IMR-90 (cell line): ENCODE results near the gene PIGZ. TPM values are rescaled to one million over a fixed set of nuclear protein-coding genes. Genes with fewer than 3 reads are reported as not detected.

ENCODE experiments used
- ATAC-seq: fragments of 200-7000 bp; cut with Tn5 transposase; 2 replicates; pipeline ENCODE4 v1.9.1; 2020; ENCODE audit warnings: low read depth, mild to moderate bottlenecking, moderate library complexity
- BruUV-seq: library from RNA; stranded (reverse); fragments of 400-500 nt; replicated peaks from 2 replicates; lab custom pipeline; 2021; lab: Mats Ljungman, UMichigan
- CTCF ChIA-PET: fragments of 300-600 bp; formaldehyde crosslinking; extraction: SDS; loops from one replicate; lab custom pipeline; 2021; ENCODE audit warnings: antibody characterized with exemption; lab: Yijun Ruan, JAX
- POLR2A ChIA-PET: fragments of 300-600 bp; sonication (Branson Sonifier 250); formaldehyde crosslinking; loops from one replicate; lab custom pipeline; 2022; ENCODE audit warnings: antibody characterized with exemption; ENCODE audit not compliant: unreplicated experiment; lab: Charles Lee
- DNase-seq: peaks from one replicate; pipeline ENCODE4 v3.0.0; 2013
- H2AFZ ChIP-seq: replicated peaks from 2 replicates; pipeline ENCODE3; 2013; ENCODE audit warnings: low read length, mild to moderate bottlenecking; ENCODE audit not compliant: poor library complexity
- H2AK5ac ChIP-seq: 2 replicates; pipeline ENCODE4 v1.6.1; 2013; ENCODE audit warnings: low read depth, low read length, inconsistent platforms
- H2AK9ac ChIP-seq: replicated peaks from 2 replicates; pipeline ENCODE3; 2013; ENCODE audit warnings: mild to moderate bottlenecking, low read depth, low read length, moderate library complexity; ENCODE audit not compliant: poor library complexity
- H2BK120ac ChIP-seq: 2 replicates; pipeline ENCODE4 v1.6.1; 2013; ENCODE audit warnings: low read depth, low read length, inconsistent platforms
- H2BK15ac ChIP-seq: 3 replicates; pipeline ENCODE4 v1.6.1; 2013; ENCODE audit warnings: low read depth, low read length, inconsistent platforms
- H2BK20ac ChIP-seq: 2 replicates; pipeline ENCODE4 v1.6.1; 2013; ENCODE audit warnings: low read depth, mild to moderate bottlenecking, inconsistent platforms, low read length, moderate library complexity
- H2BK5ac ChIP-seq: 2 replicates; pipeline ENCODE4 v1.6.1; 2013; ENCODE audit warnings: mild to moderate bottlenecking, low read depth, low read length, inconsistent platforms; ENCODE audit not compliant: poor library complexity, severe bottlenecking
- H3K14ac ChIP-seq: replicated peaks from 2 replicates; pipeline ENCODE4 v1.6.1; 2013; ENCODE audit warnings: low read depth, low read length, inconsistent platforms
- H3K18ac ChIP-seq: 2 replicates; pipeline ENCODE4 v1.6.1; 2013; ENCODE audit warnings: low read depth, low read length, control low read depth
- H3K23ac ChIP-seq: 2 replicates; pipeline ENCODE4 v1.6.1; 2013; ENCODE audit warnings: low read depth, low read length, inconsistent platforms
- H3K27ac ChIP-seq: 2 replicates; pipeline ENCODE4 v1.5.1; 2013; ENCODE audit warnings: mild to moderate bottlenecking, control low read depth, low read length; ENCODE audit not compliant: insufficient read depth
- H3K27me3 ChIP-seq: 2 replicates; pipeline ENCODE4 v1.6.1; 2013; ENCODE audit warnings: low read length; ENCODE audit not compliant: control insufficient read depth, insufficient read depth
- H3K36me3 ChIP-seq: 2 replicates; pipeline ENCODE4 v1.6.1; 2013; ENCODE audit warnings: low read length, mixed read lengths; ENCODE audit not compliant: control insufficient read depth, insufficient read depth
- H3K4ac ChIP-seq: 2 replicates; pipeline ENCODE4 v1.6.1; 2013; ENCODE audit warnings: low read depth, low read length, inconsistent platforms
- H3K4me1 ChIP-seq: 2 replicates; pipeline ENCODE4 v1.6.1; 2013; ENCODE audit warnings: low read length, mixed read lengths; ENCODE audit not compliant: control insufficient read depth, insufficient read depth
- H3K4me2 ChIP-seq: 2 replicates; pipeline ENCODE4 v1.6.1; 2013; ENCODE audit warnings: low read depth, mild to moderate bottlenecking, control low read depth, low read length, moderate library complexity
- H3K4me3 ChIP-seq: 2 replicates; pipeline ENCODE4 v1.5.1; 2013; ENCODE audit warnings: low read depth, mild to moderate bottlenecking, control low read depth, low read length, moderate library complexity; ENCODE audit not compliant: insufficient read depth
- H3K56ac ChIP-seq: 2 replicates; pipeline ENCODE4 v1.6.1; 2013; ENCODE audit warnings: low read length, inconsistent platforms; ENCODE audit not compliant: insufficient read depth; ENCODE audit errors: extremely low read depth
- H3K79me1 ChIP-seq, 2 experiments: 2 replicates each; pipeline ENCODE4 v1.6.1; 2013; ENCODE audit warnings: low read length in 2 of 2, inconsistent platforms in 1 of 2, low read depth in 1 of 2
- H3K9ac ChIP-seq: 2 replicates; pipeline ENCODE4 v1.6.1; 2013; ENCODE audit warnings: low read depth, low read length, control low read depth
- H3K9me1 ChIP-seq: 2 replicates; pipeline ENCODE4 v1.6.1; 2013; ENCODE audit warnings: low read length, inconsistent platforms; ENCODE audit not compliant: insufficient read depth
- H3K9me3 ChIP-seq: 2 replicates; pipeline ENCODE4 v1.6.1; 2013; ENCODE audit warnings: low read length; ENCODE audit not compliant: control insufficient read depth, insufficient read depth
- H4K20me1 ChIP-seq: 2 replicates; pipeline ENCODE4 v1.6.1; 2013; ENCODE audit warnings: low read length, inconsistent platforms; ENCODE audit not compliant: insufficient read depth
- H4K5ac ChIP-seq: 2 replicates; pipeline ENCODE4 v1.6.1; 2013; ENCODE audit warnings: mild to moderate bottlenecking, low read depth, low read length, control low read depth
- H4K8ac ChIP-seq, 2 experiments: 2 replicates each; pipeline ENCODE4 v1.6.1; 2013; ENCODE audit warnings: low read depth in 2 of 2, low read length in 2 of 2, control low read depth in 1 of 2, inconsistent platforms in 1 of 2
- H4K91ac ChIP-seq: 2 replicates; pipeline ENCODE4 v1.6.1; 2013; ENCODE audit warnings: low read depth, low read length, inconsistent platforms; ENCODE audit not compliant: insufficient read depth
- CEBPB ChIP-seq: IDR thresholded peaks from 2 replicates; pipeline ENCODE4 v1.6.1; 2012; ENCODE audit warnings: low read depth, low read length, improper control_type of control experiment
- CHD1 ChIP-seq: IDR thresholded peaks from 2 replicates; pipeline ENCODE4 v1.6.1; 2012; ENCODE audit warnings: low read depth, low read length, improper control_type of control experiment
- ELK1 ChIP-seq: fragments of 150-350 bp; IDR thresholded peaks from 2 replicates; pipeline ENCODE4 v1.6.1; 2016; ENCODE audit warnings: low read depth, mild to moderate bottlenecking, low read length, moderate library complexity, borderline replicate concordance
- FOS ChIP-seq: fragments of 150-350 bp; IDR thresholded peaks from 2 replicates; pipeline ENCODE4 v1.6.1; 2016; ENCODE audit warnings: low read depth, low read length
- MAFK ChIP-seq: IDR thresholded peaks from 2 replicates; pipeline ENCODE4 v1.6.1; 2012; ENCODE audit warnings: low read depth, low read length, improper control_type of control experiment
- MAZ ChIP-seq: IDR thresholded peaks from 2 replicates; pipeline ENCODE4 v1.6.1; 2012; ENCODE audit warnings: low read depth, mild to moderate bottlenecking, low read length, improper control_type of control experiment, moderate library complexity, borderline replicate concordance
- NFE2L2 ChIP-seq: fragments of 150-350 bp; IDR thresholded peaks from 2 replicates; pipeline ENCODE4 v1.6.1; 2016; ENCODE audit warnings: low read depth, mild to moderate bottlenecking, low read length
- RAD21 ChIP-seq: IDR thresholded peaks from 2 replicates; pipeline ENCODE4 v1.6.1; 2012; ENCODE audit warnings: low read length, improper control_type of control experiment
- RCOR1 ChIP-seq: IDR thresholded peaks from 2 replicates; pipeline ENCODE4 v1.6.1; 2012; ENCODE audit warnings: mild to moderate bottlenecking, low read length, improper control_type of control experiment; ENCODE audit not compliant: insufficient replicate concordance
- USF2 ChIP-seq: fragments of 150-350 bp; IDR thresholded peaks from 2 replicates; pipeline ENCODE4 v1.6.1; 2017; ENCODE audit warnings: mild to moderate bottlenecking, antibody characterized with exemption, low read length, low read depth
- WGBS, 2 experiments: methylation state at CpG; one replicate each; pipeline versions ENCODE4 v1.1.5 to v1.1.7; 2013; ENCODE audit warnings: missing lambda C conversion rate in 2 of 2; ENCODE audit not compliant: insufficient read length in 1 of 2; ENCODE audit errors: extremely low coverage in 2 of 2; 5-methylcytosine and 5-hydroxymethylcytosine counted together
- dilution Hi-C: fragments of 300-500 bp; cut with HindIII; formaldehyde crosslinking; loops from one replicate; pipeline ENCODE4 v1.14.3; 2018; ENCODE audit warnings: low sequenced_read_pairs; ENCODE audit not compliant: unreplicated experiment
- in situ Hi-C: fragments of 300-500 bp; cut with MboI; formaldehyde crosslinking; loops from 3 replicates; pipeline ENCODE4 v1.14.3; 2019; ENCODE audit warnings: low sequenced_read_pairs, inconsistent platforms, mixed read lengths
- intact Hi-C: fragments of 100-400 bp; cut with micrococcal nuclease; formaldehyde crosslinking; loops from 2 replicates; pipeline ENCODE4 v1.10.0; 2022
- polyA plus RNA-seq, 3 experiments: library from polyadenylated mRNA; depleted of rRNA; stranded (reverse); fragments of >200 nt; gene quantifications; 2 replicates each; pipeline ENCODE4 v1.2.3, GENCODE V29; 2012; ENCODE audit warnings: low replicate concordance in 1 of 3
- total RNA-seq: library from RNA; depleted of rRNA; stranded (reverse); fragments of >200 nt; gene quantifications from 2 replicates; pipeline ENCODE4 v1.2.3, GENCODE V29; 2012
- TF ChIP-seq, protein P1 (sequence below): conservative IDR thresholded peaks from 2 replicates; pipeline ENCODE4 v1.5.1; 2012; ENCODE audit warnings: mild to moderate bottlenecking, low read depth, low read length, improper control_type of control experiment

Gene PIGZ
- total and polyA plus RNA-seq, 2 of the 4 experiments (the other 2 are of a cell fraction), result 0.18 to 0.86 TPM

DNA sequence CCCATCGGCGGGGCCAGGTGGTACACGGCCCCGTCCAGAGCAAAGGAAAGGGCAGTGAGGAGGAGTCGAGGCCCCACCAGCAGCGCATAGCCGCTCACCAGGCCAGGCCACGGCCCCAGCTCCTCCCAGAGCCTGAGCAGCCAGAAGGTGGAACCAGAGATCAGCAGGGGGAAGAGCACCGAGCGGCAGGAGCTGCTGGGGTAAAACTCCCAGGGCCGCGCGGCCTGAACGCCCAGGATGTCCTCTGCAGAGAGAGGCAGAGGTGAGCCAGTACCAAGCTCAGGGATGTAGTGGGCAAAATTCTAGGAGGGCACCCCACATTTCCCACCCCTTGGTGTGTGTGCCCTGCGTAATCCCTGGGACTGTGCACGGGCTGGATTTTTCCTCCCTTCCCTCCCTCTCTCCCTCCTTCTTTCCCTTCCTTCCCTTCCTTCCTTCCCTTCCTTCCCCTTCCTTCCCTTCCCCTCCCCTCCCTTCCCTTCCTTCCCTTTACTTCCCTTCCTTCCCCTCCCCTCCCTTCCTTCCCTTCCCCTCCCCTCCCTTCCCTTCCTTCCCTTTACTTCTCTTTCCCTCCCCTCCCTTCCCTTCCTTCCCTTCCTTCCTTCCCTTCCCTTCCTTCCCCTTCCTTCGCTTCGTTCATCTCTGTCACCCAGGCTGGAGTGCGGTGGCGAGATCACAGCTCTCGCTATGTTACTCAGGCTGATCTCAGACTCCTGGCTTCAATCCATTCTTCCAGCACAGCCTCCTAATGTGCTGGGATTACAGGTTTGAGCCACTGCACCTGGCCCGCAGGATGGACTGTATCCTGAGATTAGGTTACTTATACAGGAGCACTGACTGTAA is 20.0 kb downstream of the PIGZ start (continued):
- no peak for TF ChIP-seq CHD1
- no peak for TF ChIP-seq MAFK

- H3K23ac ChIP-seq, result no peak overlapping the region
- in situ Hi-C loops, result no loop called here
- no peak overlapping the region for H3K4ac ChIP-seq
- dilution Hi-C loops, result no loop called here
- H4K5ac ChIP-seq, result no peak overlapping the region
- H4K8ac ChIP-seq, result 0 out of 4 replicates have a peak overlapping the region, but pooled peaks of 1 of the 2 experiments have one; percentile 2
- H2AK9ac ChIP-seq, result no peak overlapping the region
- no peak overlapping the region for H3K9ac ChIP-seq
- H3K9me3 ChIP-seq, result no peaks in the 10 kb centered on the region
- H4K20me1 ChIP-seq, result peaks cover 7% of the 10 kb centered on the region; the same call in 1 of the 2 replicates
- no peak overlapping the region for H2AK5ac ChIP-seq
- H3K4me1 ChIP-seq, result peaks cover 2% of the 10 kb centered on the region; the same call in 1 of the 2 replicates
- H3K4me2 ChIP-seq, result no peak overlapping the region
- H2BK20ac ChIP-seq, result no peak overlapping the region
- H3K27me3 ChIP-seq, result peaks cover 12% of the 10 kb centered on the region
- H3K27ac ChIP-seq, result no peak overlapping the region
- no TSS peak for BruUV-seq
- H3K14ac ChIP-seq, result no peak overlapping the region
- CTCF ChIA-PET, result no interaction called here
- no peak for ATAC-seq
- H3K56ac ChIP-seq, result no peak overlapping the region
- POLR2A ChIA-PET, result no interaction called here
- H3K79me1 ChIP-seq, result peaks cover 0 to 12% of the 10 kb centered on the region in 2 experiments; a peak in 2 of 4 replicates
- 83% methylated on average over 18 of the region's 28 CpGs; no CpG with 5 or more reads in 1 of the 2 experiments for WGBS, 2 experiments
- H4K91ac ChIP-seq, result no peak overlapping the region
- peak overlapping the region; percentile 2 for H2AFZ ChIP-seq
- H3K36me3 ChIP-seq, result peaks cover 3% of the 10 kb centered on the region; the same call in 1 of the 2 replicates
- no peak overlapping the region for H2BK120ac ChIP-seq
- H3K9me1 ChIP-seq, result no peaks in the 10 kb centered on the region
- intact Hi-C loops, result loop anchor here (10.0 kb wide), 1 partner anchor 343 kb away; no protein-coding TSS in a partner anchor
- DNase-seq, result no peak
- H3K4me3 ChIP-seq, result no peak overlapping the region
- H3K18ac ChIP-seq, result no peak overlapping the region
- no peak overlapping the region for H2BK15ac ChIP-seq
- no peak overlapping the region for H2BK5ac ChIP-seq
- TF ChIP-seq ELK1 (no peak), CEBPB (no peak), MAZ (no peak), NFE2L2 (no peak), RCOR1 (no peak), USF2 (no peak), FOS (no peak), RAD21 (no peak)
- TF ChIP-seq, protein P1, sequence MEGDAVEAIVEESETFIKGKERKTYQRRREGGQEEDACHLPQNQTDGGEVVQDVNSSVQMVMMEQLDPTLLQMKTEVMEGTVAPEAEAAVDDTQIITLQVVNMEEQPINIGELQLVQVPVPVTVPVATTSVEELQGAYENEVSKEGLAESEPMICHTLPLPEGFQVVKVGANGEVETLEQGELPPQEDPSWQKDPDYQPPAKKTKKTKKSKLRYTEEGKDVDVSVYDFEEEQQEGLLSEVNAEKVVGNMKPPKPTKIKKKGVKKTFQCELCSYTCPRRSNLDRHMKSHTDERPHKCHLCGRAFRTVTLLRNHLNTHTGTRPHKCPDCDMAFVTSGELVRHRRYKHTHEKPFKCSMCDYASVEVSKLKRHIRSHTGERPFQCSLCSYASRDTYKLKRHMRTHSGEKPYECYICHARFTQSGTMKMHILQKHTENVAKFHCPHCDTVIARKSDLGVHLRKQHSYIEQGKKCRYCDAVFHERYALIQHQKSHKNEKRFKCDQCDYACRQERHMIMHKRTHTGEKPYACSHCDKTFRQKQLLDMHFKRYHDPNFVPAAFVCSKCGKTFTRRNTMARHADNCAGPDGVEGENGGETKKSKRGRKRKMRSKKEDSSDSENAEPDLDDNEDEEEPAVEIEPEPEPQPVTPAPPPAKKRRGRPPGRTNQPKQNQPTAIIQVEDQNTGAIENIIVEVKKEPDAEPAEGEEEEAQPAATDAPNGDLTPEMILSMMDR, result no peak
These were observed 20.7 kb downstream of the PIGZ start for GRCh38 chr3:196947860-196948441.
